GM19099 (cell line): ENCODE results near the gene OGFOD2.

Experiments used
- POLR2A ChIP-seq: IDR thresholded peaks from 3 replicates; pipeline ENCODE4 v1.6.1; 2011; ENCODE audit warnings: low read depth; ENCODE audit not compliant: insufficient read length; ENCODE audit errors: extremely low read depth

OGFOD2 gene

GRCh38 chr12:122979001-122979907 lies 4.2 kb downstream of the OGFOD2 start:
- no peak for TF ChIP-seq POLR2A

- peak; percentile 10 for TF ChIP-seq POLR2A
Observed at GRCh38 chr12:122979908-122980182, 4.8 kb downstream of the OGFOD2 start.

- TF ChIP-seq POLR2A = peak; percentile 84
Observed at GRCh38 chr12:122980183-122981035, 5.4 kb downstream of the OGFOD2 start, which contains the start of gene ARL6IP4. Gene ARL6IP4 (plus strand): TSS chr12:122980681. CDS start chr12:122981140, 459 bp downstream.

GRCh38 chr12:122981036-122981471 lies 6.0 kb downstream of the OGFOD2 start:
- no peak for TF ChIP-seq POLR2A

- no peak for TF ChIP-seq POLR2A
Observed at GRCh38 chr12:122981587-122982476, 6.8 kb downstream of the OGFOD2 start.

DNA sequence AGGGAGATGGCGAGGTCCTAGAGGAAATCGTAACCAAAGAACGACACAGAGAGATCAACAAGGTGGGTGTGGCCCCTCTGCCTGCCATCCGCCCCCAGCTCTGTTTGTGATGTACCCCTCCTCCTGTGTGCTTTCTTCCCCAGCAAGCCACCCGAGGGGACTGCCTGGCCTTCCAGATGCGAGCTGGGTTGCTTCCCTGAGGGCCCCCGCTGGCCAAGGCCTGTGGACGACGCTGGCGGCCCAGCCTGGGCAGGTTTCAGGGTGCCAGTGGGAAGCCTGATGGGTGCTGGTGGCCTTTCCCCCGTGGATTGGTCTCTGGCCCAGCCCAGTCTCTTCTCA lies 7.4 kb downstream of the OGFOD2 start:
- no peak for TF ChIP-seq POLR2A

DNA sequence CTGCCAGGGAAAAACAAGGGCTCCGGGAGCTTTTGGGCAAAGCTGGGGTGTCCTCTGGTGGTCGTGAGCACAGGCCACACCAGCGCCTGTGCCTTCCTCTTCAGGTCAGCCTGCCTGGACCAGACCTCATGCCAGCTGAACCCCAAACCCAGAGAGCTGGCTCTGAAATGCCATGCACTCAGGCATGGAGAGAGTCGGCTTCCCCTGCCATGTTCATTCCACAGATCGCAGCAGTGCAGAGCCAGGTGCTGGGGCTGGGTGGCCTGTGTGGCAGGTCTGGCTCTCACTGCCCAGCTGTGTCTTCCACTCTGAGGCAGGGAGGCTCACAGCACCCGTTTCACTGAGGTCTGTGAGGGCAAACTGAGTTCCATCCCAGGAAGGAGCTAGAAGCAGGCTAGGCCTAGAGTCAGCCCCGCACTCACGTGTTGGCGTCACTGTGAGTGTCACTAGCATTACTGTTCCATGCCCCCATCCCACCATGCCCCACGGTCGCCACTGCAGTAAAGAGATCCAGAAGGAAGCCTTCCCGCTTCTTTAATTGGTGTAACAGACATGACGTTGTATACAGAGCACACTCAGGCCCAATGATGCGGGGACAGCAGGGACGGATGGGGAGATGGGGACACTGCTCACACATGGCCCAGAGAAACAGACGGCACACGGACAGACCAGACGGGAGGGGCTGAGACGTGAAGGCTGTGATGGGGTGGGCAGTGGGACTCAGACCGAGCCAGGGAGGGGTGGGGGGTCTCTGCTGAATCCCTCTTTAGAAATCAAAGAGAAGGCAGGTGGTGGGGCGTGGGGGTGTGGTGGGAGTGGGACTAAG lies 8.1 kb downstream of the OGFOD2 start:
- TF ChIP-seq POLR2A = no peak

- TF ChIP-seq POLR2A = no peak
Observed at GRCh38 chr12:122983789-122984515, 8.9 kb downstream of the OGFOD2 start.

DNA sequence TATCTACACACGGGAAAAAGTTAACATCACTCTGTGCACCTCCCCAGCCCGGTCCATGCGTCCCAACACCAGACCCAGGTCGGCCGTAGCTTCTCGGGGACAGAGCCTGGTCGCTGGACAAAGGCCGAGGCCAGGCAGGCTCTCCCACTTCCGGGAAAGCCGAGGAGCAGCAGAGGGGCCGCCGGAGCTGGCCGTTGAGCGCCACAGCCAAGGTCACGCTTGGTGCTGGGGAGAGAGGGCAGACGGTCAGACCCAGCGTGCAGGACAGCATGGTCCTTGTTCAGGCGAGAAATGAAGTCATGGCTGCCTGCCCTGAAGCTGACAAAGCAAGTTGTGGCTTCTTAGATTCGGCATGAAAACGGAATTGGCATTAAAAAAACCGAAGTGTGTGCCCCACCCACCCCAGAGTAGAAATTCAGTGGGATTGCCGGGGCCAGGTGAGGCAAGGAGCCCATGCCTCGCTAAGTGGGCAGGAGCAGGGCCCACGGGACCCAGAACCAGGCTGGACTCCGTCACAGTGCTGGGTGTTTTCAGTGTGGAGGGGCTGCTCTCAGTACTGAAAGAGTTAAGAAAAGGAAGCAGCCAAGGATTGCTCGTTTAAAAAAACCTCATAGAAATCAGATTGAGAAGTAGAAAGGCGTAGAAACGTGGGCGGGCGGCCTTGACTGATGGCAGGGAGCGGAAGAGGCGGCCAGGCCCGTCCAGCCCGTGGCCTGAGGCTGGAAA lies 9.7 kb downstream of the OGFOD2 start:
- TF ChIP-seq POLR2A = peak; percentile 7

- no peak for TF ChIP-seq POLR2A
Observed at GRCh38 chr12:122985338-122986257, 10.6 kb downstream of the OGFOD2 start.

GRCh38 chr12:122986258-122986871 lies 11.3 kb downstream of the OGFOD2 start:
- no peak for TF ChIP-seq POLR2A
